Measurements from ENCODE around the gene MZT2B.
"Not testable (repeated sequence)": the region's sequence is repeated elsewhere in the genome, so short reads cannot be mapped to it uniquely, and the experiment has no call there.

- not testable (repeated sequence) for TF ChIP-seq CTCF, POLR2AphosphoS5 (IDR thresholded peaks at IDR 0.05)
Measured at GRCh38 chr2:130148515-130148914, 33.5 kb upstream of the MZT2B start.
